GM12878 (cell line): ENCODE measurements around the gene PLEKHA6.

Experiments used
- CREM ChIP-seq: IDR thresholded peaks from 2 replicates; pipeline ENCODE4 v1.6.1; 2014; ENCODE audit warnings: antibody characterized with exemption, low read depth
- REST ChIP-seq: IDR thresholded peaks from 2 replicates; pipeline ENCODE4 v1.6.1; 2012; ENCODE audit warnings: mild to moderate bottlenecking, low read depth, low read length
- TAF1 ChIP-seq: IDR thresholded peaks from 2 replicates; pipeline ENCODE4 v1.6.1; 2011; ENCODE audit warnings: mild to moderate bottlenecking, low read depth, low read length, borderline replicate concordance
- TF ChIP-seq, protein P1 (sequence below): IDR thresholded peaks from 2 replicates; pipeline ENCODE4 v1.6.1; 2012; ENCODE audit warnings: low read depth, low read length, improper control_type of control experiment
- TF ChIP-seq, protein P2 (sequence below): fragments of 450-650 bp; IDR thresholded peaks from 2 replicates; pipeline ENCODE4 v1.6.1; 2017; ENCODE audit warnings: mild to moderate bottlenecking, moderate library complexity

- no peak for TF ChIP-seq TAF1
- TF ChIP-seq CREM = no peak
- TF ChIP-seq, protein P1, sequence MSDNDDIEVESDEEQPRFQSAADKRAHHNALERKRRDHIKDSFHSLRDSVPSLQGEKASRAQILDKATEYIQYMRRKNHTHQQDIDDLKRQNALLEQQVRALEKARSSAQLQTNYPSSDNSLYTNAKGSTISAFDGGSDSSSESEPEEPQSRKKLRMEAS = no peak
- TF ChIP-seq REST = no peak
- TF ChIP-seq, protein P2, sequence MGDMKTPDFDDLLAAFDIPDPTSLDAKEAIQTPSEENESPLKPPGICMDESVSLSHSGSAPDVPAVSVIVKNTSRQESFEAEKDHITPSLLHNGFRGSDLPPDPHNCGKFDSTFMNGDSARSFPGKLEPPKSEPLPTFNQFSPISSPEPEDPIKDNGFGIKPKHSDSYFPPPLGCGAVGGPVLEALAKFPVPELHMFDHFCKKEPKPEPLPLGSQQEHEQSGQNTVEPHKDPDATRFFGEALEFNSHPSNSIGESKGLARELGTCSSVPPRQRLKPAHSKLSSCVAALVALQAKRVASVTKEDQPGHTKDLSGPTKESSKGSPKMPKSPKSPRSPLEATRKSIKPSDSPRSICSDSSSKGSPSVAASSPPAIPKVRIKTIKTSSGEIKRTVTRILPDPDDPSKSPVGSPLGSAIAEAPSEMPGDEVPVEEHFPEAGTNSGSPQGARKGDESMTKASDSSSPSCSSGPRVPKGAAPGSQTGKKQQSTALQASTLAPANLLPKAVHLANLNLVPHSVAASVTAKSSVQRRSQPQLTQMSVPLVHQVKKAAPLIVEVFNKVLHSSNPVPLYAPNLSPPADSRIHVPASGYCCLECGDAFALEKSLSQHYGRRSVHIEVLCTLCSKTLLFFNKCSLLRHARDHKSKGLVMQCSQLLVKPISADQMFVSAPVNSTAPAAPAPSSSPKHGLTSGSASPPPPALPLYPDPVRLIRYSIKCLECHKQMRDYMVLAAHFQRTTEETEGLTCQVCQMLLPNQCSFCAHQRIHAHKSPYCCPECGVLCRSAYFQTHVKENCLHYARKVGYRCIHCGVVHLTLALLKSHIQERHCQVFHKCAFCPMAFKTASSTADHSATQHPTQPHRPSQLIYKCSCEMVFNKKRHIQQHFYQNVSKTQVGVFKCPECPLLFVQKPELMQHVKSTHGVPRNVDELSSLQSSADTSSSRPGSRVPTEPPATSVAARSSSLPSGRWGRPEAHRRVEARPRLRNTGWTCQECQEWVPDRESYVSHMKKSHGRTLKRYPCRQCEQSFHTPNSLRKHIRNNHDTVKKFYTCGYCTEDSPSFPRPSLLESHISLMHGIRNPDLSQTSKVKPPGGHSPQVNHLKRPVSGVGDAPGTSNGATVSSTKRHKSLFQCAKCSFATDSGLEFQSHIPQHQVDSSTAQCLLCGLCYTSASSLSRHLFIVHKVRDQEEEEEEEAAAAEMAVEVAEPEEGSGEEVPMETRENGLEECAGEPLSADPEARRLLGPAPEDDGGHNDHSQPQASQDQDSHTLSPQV = no peak
Observed at GRCh38 chr1:204232526-204232925, 127.2 kb downstream of the PLEKHA6 start.
